GM12878 (cell line): ENCODE measurements around the gene GPR68.
A peak's percentile ranks its signal among the peaks of the same experiment; 100 is the strongest.

Source experiments
- CTCF ChIP-seq, 3 experiments: IDR thresholded peaks in 2 of 3; conservative IDR thresholded peaks in 1 of 3; 2 replicates each; pipeline ENCODE4 v1.5.1; 2011; ENCODE audit warnings: low read depth in 3 of 3, low read length in 3 of 3, mild to moderate bottlenecking in 3 of 3, control low read depth in 2 of 3, moderate library complexity in 2 of 3, inconsistent platforms in 1 of 3, mixed read lengths in 1 of 3; ENCODE audit not compliant: control insufficient read depth in 2 of 3, insufficient read depth in 1 of 3; ENCODE audit errors: extremely low read depth in 1 of 3
- MAX ChIP-seq: IDR thresholded peaks from 2 replicates; pipeline ENCODE4 v1.6.1; 2012; ENCODE audit warnings: low read depth, low read length, improper control_type of control experiment
- POLR2A ChIP-seq: IDR thresholded peaks from 2 replicates; pipeline ENCODE4 v1.6.1; 2011; ENCODE audit warnings: low read depth, mild to moderate bottlenecking, low read length
- TF ChIP-seq, protein P1 (sequence below): IDR thresholded peaks from 2 replicates; pipeline ENCODE4 v1.6.1; 2011; ENCODE audit warnings: low read depth, mild to moderate bottlenecking, low read length, moderate library complexity, borderline replicate concordance; ENCODE audit errors: extremely low read depth
- TF ChIP-seq, protein P2 (sequence below): fragments of 450-650 bp; IDR thresholded peaks from 2 replicates; pipeline ENCODE4 v1.6.1; 2017; ENCODE audit warnings: antibody characterized with exemption, mild to moderate bottlenecking, moderate library complexity

- TF ChIP-seq POLR2A = peak; percentile 34; the same call in 1 of the 2 replicates
- TF ChIP-seq, protein P1, sequence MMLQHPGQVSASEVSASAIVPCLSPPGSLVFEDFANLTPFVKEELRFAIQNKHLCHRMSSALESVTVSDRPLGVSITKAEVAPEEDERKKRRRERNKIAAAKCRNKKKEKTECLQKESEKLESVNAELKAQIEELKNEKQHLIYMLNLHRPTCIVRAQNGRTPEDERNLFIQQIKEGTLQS = no peak
- TF ChIP-seq, protein P2, sequence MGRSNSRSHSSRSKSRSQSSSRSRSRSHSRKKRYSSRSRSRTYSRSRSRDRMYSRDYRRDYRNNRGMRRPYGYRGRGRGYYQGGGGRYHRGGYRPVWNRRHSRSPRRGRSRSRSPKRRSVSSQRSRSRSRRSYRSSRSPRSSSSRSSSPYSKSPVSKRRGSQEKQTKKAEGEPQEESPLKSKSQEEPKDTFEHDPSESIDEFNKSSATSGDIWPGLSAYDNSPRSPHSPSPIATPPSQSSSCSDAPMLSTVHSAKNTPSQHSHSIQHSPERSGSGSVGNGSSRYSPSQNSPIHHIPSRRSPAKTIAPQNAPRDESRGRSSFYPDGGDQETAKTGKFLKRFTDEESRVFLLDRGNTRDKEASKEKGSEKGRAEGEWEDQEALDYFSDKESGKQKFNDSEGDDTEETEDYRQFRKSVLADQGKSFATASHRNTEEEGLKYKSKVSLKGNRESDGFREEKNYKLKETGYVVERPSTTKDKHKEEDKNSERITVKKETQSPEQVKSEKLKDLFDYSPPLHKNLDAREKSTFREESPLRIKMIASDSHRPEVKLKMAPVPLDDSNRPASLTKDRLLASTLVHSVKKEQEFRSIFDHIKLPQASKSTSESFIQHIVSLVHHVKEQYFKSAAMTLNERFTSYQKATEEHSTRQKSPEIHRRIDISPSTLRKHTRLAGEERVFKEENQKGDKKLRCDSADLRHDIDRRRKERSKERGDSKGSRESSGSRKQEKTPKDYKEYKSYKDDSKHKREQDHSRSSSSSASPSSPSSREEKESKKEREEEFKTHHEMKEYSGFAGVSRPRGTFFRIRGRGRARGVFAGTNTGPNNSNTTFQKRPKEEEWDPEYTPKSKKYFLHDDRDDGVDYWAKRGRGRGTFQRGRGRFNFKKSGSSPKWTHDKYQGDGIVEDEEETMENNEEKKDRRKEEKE = no peak
- TF ChIP-seq CTCF (IDR thresholded peaks at IDR 0.05 in 2 of 3, conservative IDR thresholded peaks at IDR 0.05 in 1 of 3; ENCODE audit: control insufficient read depth in 2 of 3, extremely low read depth in 1 of 3, insufficient read depth in 1 of 3, low read depth in 3 of 3, low read length in 3 of 3) = no peak
- peak; percentile 37; the same call in 1 of the 2 replicates for TF ChIP-seq MAX
These were observed 14.7 kb downstream of the GPR68 start for GRCh38 chr14:91229743-91230200.
